ENCODE results near the gene COLEC11. TPM values are rescaled to one million over a fixed set of nuclear protein-coding genes. Genes with fewer than 3 reads are reported as not detected.
"Not testable (repeated sequence)": the region's sequence is repeated elsewhere in the genome, so short reads cannot be mapped to it uniquely, and the experiment has no call there.

The COLEC11 gene
- total and polyA plus RNA-seq, 2 donors (not counting 1 experiment from before 2014, with no cell fraction given), result not detected

GRCh38 chr2:3608373-3609278 is 13.7 kb downstream of the COLEC11 start:
- ChIA-PET CTCF (no interaction called here), POLR2A (no interaction called here)
- no peaks in the 10 kb centered on the region for H3K4me1 ChIP-seq (ENCODE audit: control insufficient read depth in 2 of 2, insufficient read depth in 2 of 2, low read length in 2 of 2)
- no peaks in the 10 kb centered on the region for H3K79me2 ChIP-seq (ENCODE audit: control insufficient read depth, insufficient read depth, low read length)
- H3K4me3 ChIP-seq (ENCODE audit: control extremely low read depth in 1 of 5, extremely low read depth in 1 of 5, insufficient read depth in 1 of 5, low read depth in 2 of 5, low read length in 4 of 5), result no peak overlapping the region
- no peak overlapping the region for H2AFZ ChIP-seq (ENCODE audit: insufficient read depth, low read depth, low read length, poor library complexity, severe bottlenecking)
- H3K9ac ChIP-seq (ENCODE audit: low read length), result no peak overlapping the region
- peaks cover 0 to 5% (median 0%) of the 10 kb centered on the region in 4 experiments for H3K27me3 ChIP-seq (replicated peaks in 1 of 4; ENCODE audit: control extremely low read depth in 1 of 4, control insufficient read depth in 3 of 4, insufficient read depth in 4 of 4, low read length in 3 of 4)
- Mint-ChIP-seq H3K9me3 (ENCODE audit: insufficient read depth) (no peaks in the 10 kb centered on the region), H3K4me1 (peaks cover 4% of the 10 kb centered on the region), H3K4me3 (no peak overlapping the region), H3K27ac (no peak overlapping the region), H3K27me3 (peaks cover 4% of the 10 kb centered on the region)
- no peaks in the 10 kb centered on the region for H3K36me3 ChIP-seq (replicated peaks in 1 of 2; ENCODE audit: control extremely low read depth in 1 of 2, control insufficient read depth in 1 of 2, extremely low read depth in 1 of 2, insufficient read depth in 2 of 2, low read length in 1 of 2)
- no peak overlapping the region for H3K27ac ChIP-seq (ENCODE audit: low read length in 2 of 2)
- DNase-seq, result no peak
- TF ChIP-seq EZH2 (IDR thresholded peaks at IDR 0.05; ENCODE audit: borderline replicate concordance, insufficient read depth, low read depth, low read length, poor library complexity, severe bottlenecking), result no peak
- TF ChIP-seq, protein P1, sequence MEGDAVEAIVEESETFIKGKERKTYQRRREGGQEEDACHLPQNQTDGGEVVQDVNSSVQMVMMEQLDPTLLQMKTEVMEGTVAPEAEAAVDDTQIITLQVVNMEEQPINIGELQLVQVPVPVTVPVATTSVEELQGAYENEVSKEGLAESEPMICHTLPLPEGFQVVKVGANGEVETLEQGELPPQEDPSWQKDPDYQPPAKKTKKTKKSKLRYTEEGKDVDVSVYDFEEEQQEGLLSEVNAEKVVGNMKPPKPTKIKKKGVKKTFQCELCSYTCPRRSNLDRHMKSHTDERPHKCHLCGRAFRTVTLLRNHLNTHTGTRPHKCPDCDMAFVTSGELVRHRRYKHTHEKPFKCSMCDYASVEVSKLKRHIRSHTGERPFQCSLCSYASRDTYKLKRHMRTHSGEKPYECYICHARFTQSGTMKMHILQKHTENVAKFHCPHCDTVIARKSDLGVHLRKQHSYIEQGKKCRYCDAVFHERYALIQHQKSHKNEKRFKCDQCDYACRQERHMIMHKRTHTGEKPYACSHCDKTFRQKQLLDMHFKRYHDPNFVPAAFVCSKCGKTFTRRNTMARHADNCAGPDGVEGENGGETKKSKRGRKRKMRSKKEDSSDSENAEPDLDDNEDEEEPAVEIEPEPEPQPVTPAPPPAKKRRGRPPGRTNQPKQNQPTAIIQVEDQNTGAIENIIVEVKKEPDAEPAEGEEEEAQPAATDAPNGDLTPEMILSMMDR (IDR thresholded peaks at IDR 0.05), result no peak
- H3K4me2 ChIP-seq (replicated peaks; ENCODE audit: low read depth, low read length, poor library complexity, severe bottlenecking), result no peak overlapping the region
- no peak for ATAC-seq (ENCODE audit: low read depth)
- intact Hi-C loops (cut with micrococcal nuclease), result no loop called here
- WGBS (ENCODE audit: insufficient coverage), result 88% methylated on average over 16 of the region's 19 CpGs
- peaks cover 0 to 17% (median 0%) of the 10 kb centered on the region in 3 donors for H3K9me3 ChIP-seq (ENCODE audit: control extremely low read depth in 1 of 3, control insufficient read depth in 2 of 3, insufficient read depth in 1 of 3, low read length in 2 of 3)
- H4K20me1 ChIP-seq (ENCODE audit: control insufficient read depth, insufficient read depth, low read length, poor library complexity, severe bottlenecking), result no peaks in the 10 kb centered on the region

GRCh38 chr2:3609279-3609673 is 14.4 kb downstream of the COLEC11 start:
- H3K4me3 ChIP-seq (ENCODE audit: control extremely low read depth in 1 of 5, extremely low read depth in 1 of 5, insufficient read depth in 1 of 5, low read depth in 2 of 5, low read length in 4 of 5); H4K20me1 ChIP-seq (ENCODE audit: control insufficient read depth, insufficient read depth, low read length, poor library complexity, severe bottlenecking); H2AFZ ChIP-seq (ENCODE audit: insufficient read depth, low read depth, low read length, poor library complexity, severe bottlenecking); intact Hi-C loops (cut with micrococcal nuclease); H3K79me2 ChIP-seq (ENCODE audit: control insufficient read depth, insufficient read depth, low read length); DNase-seq; H3K27ac ChIP-seq (ENCODE audit: low read length in 2 of 2); H3K4me1 ChIP-seq (ENCODE audit: control insufficient read depth in 2 of 2, insufficient read depth in 2 of 2, low read length in 2 of 2); POLR2A ChIA-PET; H3K27ac Mint-ChIP-seq; H3K9me3 Mint-ChIP-seq (ENCODE audit: insufficient read depth); CTCF ChIA-PET; H3K27me3 Mint-ChIP-seq; H3K36me3 ChIP-seq (replicated peaks in 1 of 2; ENCODE audit: control extremely low read depth in 1 of 2, control insufficient read depth in 1 of 2, extremely low read depth in 1 of 2, insufficient read depth in 2 of 2, low read length in 1 of 2); H3K4me1 Mint-ChIP-seq; H3K27me3 ChIP-seq (replicated peaks in 1 of 4; ENCODE audit: control extremely low read depth in 1 of 4, control insufficient read depth in 3 of 4, insufficient read depth in 4 of 4, low read length in 3 of 4); H3K4me2 ChIP-seq (replicated peaks; ENCODE audit: low read depth, low read length, poor library complexity, severe bottlenecking); H3K9ac ChIP-seq (ENCODE audit: low read length); H3K4me3 Mint-ChIP-seq; ATAC-seq (ENCODE audit: low read depth): not testable (repeated sequence)
- peaks cover 0 to 21% (median 0%) of the 10 kb centered on the region in 3 donors for H3K9me3 ChIP-seq (ENCODE audit: control extremely low read depth in 1 of 3, control insufficient read depth in 2 of 3, insufficient read depth in 1 of 3, low read length in 2 of 3)
- WGBS (ENCODE audit: insufficient coverage), result 82% methylated on average over 3 of the region's 4 CpGs

All from B cell (primary cell).